Glutamatergic neuron (in vitro differentiated cells): ENCODE data around the gene C10orf62. TPM values are rescaled to one million over a fixed set of nuclear protein-coding genes. Genes with fewer than 3 reads are reported as not detected.

Source experiments
- DNase-seq: peaks from one replicate; pipeline ENCODE4 v3.0.0; 2022
- H3K27ac Mint-ChIP-seq: one replicate; pipeline ENCODE4 v1.8.0; 2020; ENCODE audit warnings: mild to moderate bottlenecking, mixed read lengths, inconsistent platforms; ENCODE audit not compliant: unreplicated experiment
- H3K27me3 Mint-ChIP-seq: one replicate; pipeline ENCODE4 v1.8.0; 2020; ENCODE audit warnings: mild to moderate bottlenecking, moderate library complexity, mixed read lengths, inconsistent platforms; ENCODE audit not compliant: unreplicated experiment
- H3K36me3 Mint-ChIP-seq: one replicate; pipeline ENCODE4 v1.8.0; 2020; ENCODE audit warnings: mild to moderate bottlenecking, mixed read lengths, inconsistent platforms; ENCODE audit not compliant: unreplicated experiment
- H3K4me1 Mint-ChIP-seq: one replicate; pipeline ENCODE4 v1.8.0; 2020; ENCODE audit warnings: mild to moderate bottlenecking, low read depth, mixed read lengths, inconsistent platforms; ENCODE audit not compliant: unreplicated experiment
- H3K4me3 Mint-ChIP-seq: one replicate; pipeline ENCODE4 v1.8.0; 2020; ENCODE audit warnings: mild to moderate bottlenecking, mixed read lengths, inconsistent platforms; ENCODE audit not compliant: unreplicated experiment
- H3K9me3 Mint-ChIP-seq: one replicate; pipeline ENCODE4 v1.8.0; 2020; ENCODE audit warnings: mild to moderate bottlenecking, moderate library complexity, mixed read lengths, inconsistent platforms; ENCODE audit not compliant: unreplicated experiment
- CTCF ChIP-seq: fragments of 200-600 bp; sonication (generic); IDR thresholded peaks from one replicate; pipeline ENCODE4 v1.5.0; 2021; ENCODE audit not compliant: partially characterized antibody, unreplicated experiment
- total RNA-seq: library from RNA; stranded (reverse); fragmentation: NEBNext Ultra II Directional; extraction: Animal tissue kit (Norgen Biotek cat#: 25700); gene quantifications from one replicate; pipeline ENCODE4 v1.2.1, GENCODE V29; 2021; ENCODE audit not compliant: unreplicated experiment

C10orf62 gene
- total RNA-seq, 1 donor from 2014 or later = not detected

GRCh38 chr10:97563337-97563736, 26.2 kb upstream of the C10orf62 start:
- H3K27ac Mint-ChIP-seq = no peak overlapping the region
- peaks cover 6% of the 10 kb centered on the region for H3K36me3 Mint-ChIP-seq
- peaks cover 2% of the 10 kb centered on the region for H3K27me3 Mint-ChIP-seq
- peaks cover 2% of the 10 kb centered on the region for H3K9me3 Mint-ChIP-seq
- no peaks in the 10 kb centered on the region for H3K4me1 Mint-ChIP-seq
- H3K4me3 Mint-ChIP-seq = no peak overlapping the region
- DNase-seq = no peak
- TF ChIP-seq CTCF = no peak

- TF ChIP-seq CTCF = no peak
- no peak overlapping the region for H3K27ac Mint-ChIP-seq
- peaks cover 2% of the 10 kb centered on the region for H3K9me3 Mint-ChIP-seq
- no peaks in the 10 kb centered on the region for H3K4me1 Mint-ChIP-seq
- peaks cover 6% of the 10 kb centered on the region for H3K36me3 Mint-ChIP-seq
- peaks cover 5% of the 10 kb centered on the region for H3K27me3 Mint-ChIP-seq
- DNase-seq = no peak
- H3K4me3 Mint-ChIP-seq = no peak overlapping the region
Measured at GRCh38 chr10:97564776-97565175, 24.7 kb upstream of the C10orf62 start.

GRCh38 chr10:97566336-97566996, 23.1 kb upstream of the C10orf62 start:
- H3K36me3 Mint-ChIP-seq = peaks cover 5% of the 10 kb centered on the region
- H3K27me3 Mint-ChIP-seq = peaks cover 4% of the 10 kb centered on the region
- H3K4me3 Mint-ChIP-seq = no peak overlapping the region
- H3K9me3 Mint-ChIP-seq = peaks cover 3% of the 10 kb centered on the region
- TF ChIP-seq CTCF = no peak
- H3K4me1 Mint-ChIP-seq = peaks cover 5% of the 10 kb centered on the region
- no peak for DNase-seq
- no peak overlapping the region for H3K27ac Mint-ChIP-seq

- no peak for DNase-seq
- Mint-ChIP-seq H3K27ac (no peak overlapping the region), H3K4me3 (no peak overlapping the region), H3K9me3 (peaks cover 3% of the 10 kb centered on the region), H3K4me1 (peaks cover 5% of the 10 kb centered on the region), H3K27me3 (peaks cover 6% of the 10 kb centered on the region), H3K36me3 (no peaks in the 10 kb centered on the region)
- TF ChIP-seq CTCF = no peak
Measured at GRCh38 chr10:97567891-97568290, 21.6 kb upstream of the C10orf62 start.

GRCh38 chr10:97570146-97570788, 19.3 kb upstream of the C10orf62 start:
- Mint-ChIP-seq H3K4me1 (peaks cover 5% of the 10 kb centered on the region), H3K36me3 (no peaks in the 10 kb centered on the region), H3K27me3 (peaks cover 14% of the 10 kb centered on the region), H3K9me3 (peaks cover 3% of the 10 kb centered on the region), H3K27ac (no peak overlapping the region), H3K4me3 (no peak overlapping the region)
- DNase-seq = no peak
- TF ChIP-seq CTCF = no peak
